ENCODE measurements around the gene GAB4.

- TF ChIP-seq CREB1 (CRISPR knock-in tag; IDR thresholded peaks at IDR 0.05; ENCODE audit: low read depth): no peak
- no peak for TF ChIP-seq CTCF (conservative IDR thresholded peaks at IDR 0.05; ENCODE audit: low read depth in 2 of 2)
- no peak for TF ChIP-seq POLR2AphosphoS5 (IDR thresholded peaks at IDR 0.05; ENCODE audit: low read depth)
These were observed 37.6 kb downstream of the GAB4 start for GRCh38 chr22:16970446-16970845.
